GM10847 (cell line): Measurements from ENCODE around the gene P4HB.

ENCODE experiments used
- POLR2A ChIP-seq: IDR thresholded peaks from 2 replicates; pipeline ENCODE4 v1.6.1; 2011; ENCODE audit not compliant: insufficient read length; ENCODE audit errors: extremely low read depth

The P4HB gene

GRCh38 chr17:81814748-81815645, 45.3 kb downstream of the P4HB start:
- TF ChIP-seq POLR2A: no peak

DNA sequence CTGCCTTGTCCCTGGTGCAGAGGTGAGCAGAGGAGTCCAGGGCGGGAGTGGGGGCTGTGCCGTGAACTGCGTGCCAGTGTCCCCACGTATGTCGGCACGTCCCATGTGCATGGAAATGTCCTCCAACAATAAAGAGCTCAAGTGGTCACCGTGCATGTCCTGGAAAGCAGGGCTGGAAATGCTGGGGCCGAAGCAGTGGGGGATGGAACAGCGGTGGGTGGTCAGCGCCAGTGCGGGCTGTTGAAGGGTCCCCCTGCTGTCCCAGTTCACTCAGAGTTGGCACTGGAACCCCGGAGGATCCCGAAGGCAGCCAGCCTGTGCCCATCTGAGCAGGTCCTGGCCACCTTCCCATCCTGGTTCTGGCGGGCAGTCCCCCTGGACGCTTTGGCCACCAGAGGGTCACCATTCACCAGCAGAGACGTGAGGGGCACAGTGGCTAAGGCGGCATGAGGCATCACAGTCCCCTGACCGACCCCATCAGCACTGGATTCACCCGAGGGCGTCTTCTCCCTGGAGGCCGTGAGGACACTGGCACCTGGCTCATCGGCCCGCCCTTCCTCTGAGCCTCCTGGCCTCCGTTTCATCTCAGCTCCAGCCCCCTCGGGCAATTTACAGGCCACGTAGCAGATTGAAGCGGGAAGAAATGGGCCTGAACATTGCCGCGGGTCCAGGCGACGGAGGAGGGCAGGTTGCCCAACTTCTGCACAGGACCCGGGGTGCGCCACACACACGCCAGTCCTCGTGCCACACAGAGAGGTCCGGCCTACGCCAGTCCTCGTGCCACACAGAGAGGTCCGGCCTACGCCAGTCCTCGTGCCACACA, 46.3 kb downstream of the P4HB start:
- no peak for TF ChIP-seq POLR2A

GRCh38 chr17:81813371-81813684, 47.0 kb downstream of the P4HB start:
- no peak for TF ChIP-seq POLR2A

DNA sequence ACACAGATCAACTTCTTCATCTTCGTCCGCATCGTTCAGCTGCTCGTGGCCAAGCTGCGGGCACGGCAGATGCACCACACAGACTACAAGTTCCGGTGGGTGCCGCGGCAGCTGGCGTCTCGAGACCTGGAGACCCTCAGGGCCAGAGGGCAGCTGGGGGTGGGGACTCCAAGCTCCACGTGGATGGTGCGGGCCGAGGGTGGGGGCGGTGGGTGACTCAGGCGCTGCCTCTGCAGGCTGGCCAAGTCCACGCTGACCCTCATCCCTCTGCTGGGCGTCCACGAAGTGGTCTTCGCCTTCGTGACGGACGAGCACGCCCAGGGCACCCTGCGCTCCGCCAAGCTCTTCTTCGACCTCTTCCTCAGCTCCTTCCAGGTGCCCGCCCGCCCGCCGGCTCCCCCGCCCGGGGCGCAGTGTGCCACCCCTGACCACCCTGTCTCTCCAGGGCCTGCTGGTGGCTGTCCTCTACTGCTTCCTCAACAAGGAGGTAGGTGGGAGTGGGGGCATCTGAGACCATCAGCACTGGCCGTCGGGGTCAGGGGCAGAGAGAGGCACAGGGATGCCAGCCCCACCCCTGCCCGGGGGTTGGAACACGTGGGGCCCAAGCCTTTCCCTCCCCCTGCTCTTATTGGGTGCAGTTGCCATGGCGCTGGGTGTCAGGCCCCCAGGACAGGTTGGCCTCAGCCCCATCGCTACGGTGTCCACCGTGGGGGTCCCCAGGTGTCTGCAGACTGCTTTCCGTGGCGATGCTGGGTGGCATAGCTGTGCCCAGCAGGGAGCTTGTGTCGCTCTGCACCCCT, 47.6 kb downstream of the P4HB start:
- TF ChIP-seq POLR2A: no peak

GRCh38 chr17:81811705-81812570, 48.4 kb downstream of the P4HB start:
- no peak for TF ChIP-seq POLR2A

GRCh38 chr17:81810892-81811704, 49.2 kb downstream of the P4HB start:
- no peak for TF ChIP-seq POLR2A

- TF ChIP-seq POLR2A: no peak
Observed at GRCh38 chr17:81810476-81810875, 49.9 kb downstream of the P4HB start.

- TF ChIP-seq POLR2A: no peak
Observed at GRCh38 chr17:81809556-81809998, 50.8 kb downstream of the P4HB start.

GRCh38 chr17:81808778-81809555, 51.4 kb downstream of the P4HB start:
- no peak for TF ChIP-seq POLR2A

DNA sequence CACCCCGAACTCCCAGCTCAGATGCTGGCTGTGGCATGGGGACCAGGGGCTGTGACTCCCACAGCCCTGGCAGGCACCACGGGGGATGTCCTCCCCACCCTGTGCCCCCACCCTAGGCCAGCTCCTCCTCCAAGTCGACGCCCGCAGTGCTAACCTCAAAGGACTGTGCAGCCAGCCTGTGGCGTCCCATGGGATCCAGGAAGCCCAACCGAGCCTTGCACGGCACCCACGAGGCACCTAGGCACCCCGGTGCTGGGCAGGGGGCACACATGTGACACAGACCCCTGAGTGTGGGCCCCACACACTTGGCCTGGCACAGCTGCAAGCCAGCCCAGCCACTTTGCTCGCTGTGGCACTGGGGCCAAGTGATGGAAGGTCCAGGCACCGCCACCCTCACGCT, 52.5 kb downstream of the P4HB start:
- TF ChIP-seq POLR2A: no peak

- TF ChIP-seq POLR2A: no peak
Observed at GRCh38 chr17:81807210-81807719, 53.1 kb downstream of the P4HB start.

- no peak for TF ChIP-seq POLR2A
Observed at GRCh38 chr17:81806461-81807209, 53.7 kb downstream of the P4HB start.

GRCh38 chr17:81805707-81806460, 54.5 kb downstream of the P4HB start:
- no peak for TF ChIP-seq POLR2A
